Neural crest cell (in vitro differentiated cells): ENCODE measurements around the gene RNF126. TPM values are rescaled to one million over a fixed set of nuclear protein-coding genes. Genes with fewer than 3 reads are reported as not detected.

ENCODE experiments used
- DNase-seq: peaks from one replicate; pipeline ENCODE4 v3.0.0; 2021; ENCODE audit warnings: low read depth, mixed read lengths, low spot score
- H3K27ac Mint-ChIP-seq: one replicate; pipeline ENCODE4 v1.8.0; 2021; ENCODE audit warnings: mild to moderate bottlenecking, mixed read lengths; ENCODE audit not compliant: unreplicated experiment
- H3K27me3 Mint-ChIP-seq: 2 replicates; pipeline ENCODE4 v1.8.0; 2021; ENCODE audit warnings: low read depth, mild to moderate bottlenecking, mixed read lengths
- H3K36me3 Mint-ChIP-seq: 2 replicates; pipeline ENCODE4 v1.8.0; 2021; ENCODE audit warnings: low read depth, mild to moderate bottlenecking, mixed read lengths
- H3K4me1 Mint-ChIP-seq: 2 replicates; pipeline ENCODE4 v1.8.0; 2021; ENCODE audit warnings: mixed read lengths
- H3K4me3 Mint-ChIP-seq: one replicate; pipeline ENCODE4 v1.8.0; 2021; ENCODE audit warnings: mild to moderate bottlenecking, mixed read lengths
- H3K9me3 Mint-ChIP-seq: 2 replicates; pipeline ENCODE4 v1.8.0; 2021; ENCODE audit warnings: mixed read lengths
- CTCF ChIP-seq: fragments of 200-600 bp; sonication (generic); conservative IDR thresholded peaks from 2 replicates; pipeline ENCODE4 v1.5.0; 2021; ENCODE audit warnings: antibody characterized with exemption, mild to moderate bottlenecking
- total RNA-seq: library from RNA; stranded (reverse); gene quantifications from 2 replicates; pipeline ENCODE4 v1.2.1, GENCODE V29; 2021

RNF126 gene
- total RNA-seq, 1 donor from 2014 or later, result 55.9 TPM

GRCh38 chr19:638906-639252, 24.1 kb downstream of the RNF126 start:
- peaks cover 20% of the 10 kb centered on the region for H3K27me3 Mint-ChIP-seq
- H3K36me3 Mint-ChIP-seq, result no peaks in the 10 kb centered on the region
- no peak overlapping the region for H3K27ac Mint-ChIP-seq
- H3K4me3 Mint-ChIP-seq, result peak overlapping the region; percentile 70
- no peaks in the 10 kb centered on the region for H3K9me3 Mint-ChIP-seq
- no peak for TF ChIP-seq CTCF
- DNase-seq, result no peak
- H3K4me1 Mint-ChIP-seq, result peaks cover 9% of the 10 kb centered on the region

DNA sequence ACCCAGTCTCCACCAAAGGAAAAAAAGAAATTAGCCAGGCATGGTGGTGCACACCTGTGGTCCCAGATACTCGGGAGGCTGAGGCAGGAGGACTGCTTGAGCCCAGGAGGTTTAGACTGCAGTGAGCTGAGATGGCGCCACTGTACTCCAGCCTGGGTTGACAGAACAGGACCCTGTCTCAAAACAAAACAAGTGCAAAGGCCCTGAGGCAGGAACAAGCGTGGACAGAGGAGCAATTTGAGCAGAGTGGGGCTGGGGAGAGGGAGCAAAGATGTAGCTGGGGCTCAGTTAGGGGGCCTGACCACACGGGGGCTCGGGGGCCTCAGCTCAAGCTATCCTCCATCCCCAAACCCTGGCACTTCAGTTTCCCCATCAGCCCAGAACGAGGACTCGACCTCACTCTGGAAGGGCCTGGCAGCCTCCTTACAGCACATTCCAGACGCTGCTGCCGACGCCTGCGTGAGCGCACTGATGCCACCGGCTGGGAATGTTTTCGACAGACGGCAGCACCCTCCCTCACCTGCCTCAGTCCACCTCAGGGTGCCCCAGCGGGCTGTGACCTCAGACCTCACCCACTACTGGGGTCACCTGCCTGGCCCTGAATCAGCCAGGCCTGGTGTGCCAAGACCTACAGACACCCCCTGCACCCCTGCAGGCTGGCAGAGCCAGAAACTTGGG, 27.9 kb downstream of the RNF126 start:
- no peak overlapping the region for H3K27ac Mint-ChIP-seq
- DNase-seq, result no peak

DNA sequence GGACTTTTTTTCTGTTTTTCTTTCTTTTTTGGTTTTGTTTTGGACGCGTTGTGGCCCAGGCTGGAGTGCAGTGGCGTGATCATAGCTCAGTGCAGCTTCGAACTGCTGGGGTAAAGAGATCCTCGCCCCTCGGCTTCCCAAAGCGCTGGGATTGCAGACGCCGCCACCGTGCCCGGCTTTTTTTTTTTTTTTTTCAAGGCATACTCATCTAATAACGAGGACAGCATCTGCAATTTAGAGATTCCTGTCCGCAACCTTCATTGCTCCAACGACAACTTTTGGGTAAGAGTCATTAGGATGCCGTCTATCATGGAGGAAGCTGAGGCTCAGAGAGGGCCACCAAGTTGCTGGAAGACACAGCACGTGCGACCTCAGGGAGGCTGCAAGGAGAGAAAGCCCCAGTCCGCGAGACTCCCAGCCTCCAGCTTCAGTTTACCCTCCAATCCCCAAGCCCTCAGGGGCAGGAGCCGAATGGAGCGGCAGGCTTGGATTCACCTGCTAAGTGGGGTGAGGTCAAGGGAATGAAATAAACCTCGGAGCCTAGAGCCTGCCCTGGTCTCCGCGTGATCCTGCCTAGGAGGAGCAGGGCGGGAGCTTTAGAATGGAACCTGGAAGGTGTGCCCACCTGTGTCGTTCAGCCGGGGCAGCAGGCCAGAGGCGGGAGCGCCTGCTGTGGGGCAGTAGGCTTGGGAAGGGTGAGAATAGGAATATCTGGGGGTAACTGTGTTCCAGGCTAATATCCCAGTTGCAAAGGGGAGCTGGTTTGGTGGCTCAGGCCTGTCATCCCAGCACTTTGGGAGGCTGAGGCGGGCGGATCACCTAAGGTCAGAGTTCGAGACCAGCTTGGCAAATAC, 29.0 kb downstream of the RNF126 start:
- TF ChIP-seq CTCF, result no peak
- H3K36me3 Mint-ChIP-seq, result peaks cover under 1% of the 10 kb centered on the region
- DNase-seq, result no peak
- peaks cover 12% of the 10 kb centered on the region for H3K4me1 Mint-ChIP-seq
- H3K27ac Mint-ChIP-seq, result peak overlapping the region; percentile 76
- peaks cover 12% of the 10 kb centered on the region for H3K27me3 Mint-ChIP-seq
- H3K9me3 Mint-ChIP-seq, result no peaks in the 10 kb centered on the region
- peak overlapping the region; percentile 97 for H3K4me3 Mint-ChIP-seq

More for the DNA sequence above, 27.9 kb downstream of the RNF126 start:
- peak overlapping the region; percentile 57 for H3K4me3 Mint-ChIP-seq
- no peaks in the 10 kb centered on the region for H3K9me3 Mint-ChIP-seq
- peaks cover 15% of the 10 kb centered on the region for H3K4me1 Mint-ChIP-seq
- TF ChIP-seq CTCF, result no peak
- no peaks in the 10 kb centered on the region for H3K36me3 Mint-ChIP-seq
- peaks cover 17% of the 10 kb centered on the region for H3K27me3 Mint-ChIP-seq

DNA sequence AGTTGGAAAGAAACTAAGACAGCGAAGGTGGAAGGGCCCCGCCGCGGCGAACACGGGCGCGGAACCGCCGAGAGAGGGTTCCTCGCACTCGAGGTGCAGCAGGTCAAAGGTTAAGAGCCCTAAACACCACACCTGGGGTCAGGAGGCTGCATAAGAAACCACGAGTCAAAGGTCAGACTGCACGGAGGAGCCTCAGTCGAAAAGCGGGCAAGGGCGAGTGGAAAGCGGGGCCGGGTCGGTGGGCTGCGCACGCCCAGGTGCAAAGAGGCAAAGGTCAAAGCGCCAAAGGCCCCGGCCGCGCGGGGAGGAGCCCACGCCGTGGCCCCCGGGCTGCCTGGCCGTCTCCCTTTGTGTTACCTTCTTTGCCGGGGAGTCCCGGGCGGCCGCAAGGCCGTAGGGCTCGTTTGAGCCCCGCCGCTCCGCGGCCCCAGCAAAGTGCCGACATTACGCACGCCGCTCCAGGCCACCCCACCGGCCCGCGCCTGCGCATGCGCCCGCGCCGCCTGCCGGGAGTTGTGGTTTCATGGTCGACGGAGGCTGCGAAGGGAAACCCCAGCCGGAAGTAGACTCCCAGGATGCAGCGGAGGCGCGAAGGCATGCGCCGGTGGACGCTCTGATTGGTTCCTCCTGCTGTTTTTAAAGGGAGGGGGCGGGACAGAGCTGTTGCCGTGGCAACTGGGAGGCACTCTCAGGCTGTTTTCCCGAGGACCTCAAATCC, 29.8 kb downstream of the RNF126 start, which contains the start of gene POLRMT:
TSS of gene POLRMT (minus strand) at position 470 of the 718 bp plus-strand sequence. CDS start at position 445, 25 bp downstream.
- Mint-ChIP-seq H3K4me1 (peaks cover 15% of the 10 kb centered on the region), H3K27me3 (peaks cover 8% of the 10 kb centered on the region), H3K4me3 (peak within 1 kb of the TSS; percentile 97), H3K27ac (peak within 1 kb of the TSS; percentile 98), H3K36me3 (peaks cover 3% of the 10 kb centered on the region), H3K9me3 (no peaks in the 10 kb centered on the region)
- DNase-seq, result peak; percentile 93
- TF ChIP-seq CTCF, result peak; percentile 25

DNA sequence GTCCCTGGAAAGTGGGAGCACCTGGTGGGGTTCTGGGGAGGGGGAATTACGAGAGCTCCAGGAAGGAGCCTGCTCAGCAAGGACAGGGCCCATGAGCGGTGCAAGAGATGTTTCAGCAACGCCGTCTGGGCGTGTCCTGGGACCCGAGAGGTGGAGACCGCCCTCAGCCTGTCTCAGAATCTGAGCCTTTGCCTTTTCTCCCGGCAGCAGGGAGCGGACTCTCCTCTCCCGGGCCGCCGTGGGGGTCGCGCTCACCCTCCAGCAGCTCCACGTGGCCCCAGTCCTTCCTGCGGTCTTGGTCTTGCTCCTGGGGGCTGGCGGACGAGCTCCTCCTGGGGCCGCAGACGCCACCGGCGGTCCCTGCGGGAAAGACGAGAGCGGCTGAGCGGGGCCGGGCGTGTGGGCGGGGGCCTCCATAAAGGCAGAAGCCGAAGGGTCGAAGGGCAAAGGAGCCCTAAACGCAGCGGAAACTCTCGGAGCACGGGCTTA, 30.4 kb downstream of the RNF126 start:
- no peaks in the 10 kb centered on the region for H3K9me3 Mint-ChIP-seq
- peaks cover 3% of the 10 kb centered on the region for H3K36me3 Mint-ChIP-seq
- no peak for TF ChIP-seq CTCF
- H3K4me1 Mint-ChIP-seq, result peaks cover 15% of the 10 kb centered on the region
- peaks cover 4% of the 10 kb centered on the region for H3K27me3 Mint-ChIP-seq
- peak overlapping the region; percentile 97 for H3K4me3 Mint-ChIP-seq
- peak; percentile 52 for DNase-seq
- peak overlapping the region; percentile 98 for H3K27ac Mint-ChIP-seq
